WERI-Rb-1 (cell line): ENCODE data around the gene TMEM86A.
A peak's percentile ranks its signal among the peaks of the same experiment; 100 is the strongest.

Source experiments
- DNase-seq: peaks from one replicate; pipeline ENCODE4 v3.0.0-alpha.2; 2020
- H3K27ac ChIP-seq: fragments of 250-450 bp; sonication (Bioruptor Pico); 2 replicates; pipeline ENCODE4 v1.5.1; 2020; ENCODE audit warnings: mild to moderate bottlenecking, moderate library complexity
- H3K27me3 ChIP-seq: fragments of 250-450 bp; sonication (Bioruptor Pico); 2 replicates; pipeline ENCODE4 v1.5.1; 2021; ENCODE audit warnings: mild to moderate bottlenecking, low read depth, moderate library complexity; ENCODE audit not compliant: insufficient read depth, severe bottlenecking
- H3K36me3 ChIP-seq: fragments of 250-450 bp; sonication (Bioruptor Pico); 2 replicates; pipeline ENCODE4 v1.5.1; 2020; ENCODE audit warnings: mild to moderate bottlenecking, moderate library complexity
- H3K4me3 ChIP-seq: 2 replicates; pipeline ENCODE4 v1.5.1; 2011; ENCODE audit warnings: low read depth, mild to moderate bottlenecking, control low read depth, low read length
- H3K9me3 ChIP-seq: fragments of 250-450 bp; sonication (Bioruptor Pico); 2 replicates; pipeline ENCODE4 v1.5.1; 2021; ENCODE audit warnings: mild to moderate bottlenecking, moderate library complexity; ENCODE audit not compliant: severe bottlenecking
- TF ChIP-seq, protein P1 (sequence below): IDR thresholded peaks from 2 replicates; pipeline ENCODE4 v1.5.1; 2011; ENCODE audit warnings: low read depth, mild to moderate bottlenecking, control low read depth, inconsistent platforms, low read length

Gene TMEM86A

DNA sequence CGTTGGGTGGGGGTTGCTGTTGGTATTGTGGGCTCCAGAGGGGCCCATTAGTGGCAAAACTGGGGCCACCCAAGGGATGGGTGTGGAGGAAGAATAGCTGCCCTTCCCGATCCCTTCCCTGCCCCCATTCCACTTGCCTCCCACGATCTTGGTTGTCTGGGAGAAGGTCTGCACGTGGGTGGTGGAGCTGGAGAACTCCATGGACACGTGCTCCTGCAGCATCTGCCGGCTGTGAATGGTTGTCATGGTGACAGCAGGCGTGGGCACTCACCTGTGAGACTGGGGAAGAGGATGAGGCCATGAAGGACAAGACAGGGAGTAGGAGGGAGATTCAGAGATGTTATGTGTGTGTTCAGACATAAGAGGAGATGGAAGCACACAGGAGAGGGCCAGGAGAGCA is 25.4 kb downstream of the TMEM86A start:
- peak; percentile 60 for DNase-seq

GRCh38 chr11:18726040-18726439 is 27.5 kb downstream of the TMEM86A start, which contains the start of gene IGSF22:
TSS of gene IGSF22 (minus strand) at chr11:18726188. CDS start at chr11:18724236, 1,952 bp downstream.
- H3K27me3 ChIP-seq: no peaks in the 10 kb centered on the region
- no peak within 1 kb of the TSS for H3K27ac ChIP-seq
- no peaks in the 10 kb centered on the region for H3K9me3 ChIP-seq
- DNase-seq: peak; percentile 55
- H3K4me3 ChIP-seq: no peak within 1 kb of the TSS
- H3K36me3 ChIP-seq: no peaks in the 10 kb centered on the region
- TF ChIP-seq, protein P1, sequence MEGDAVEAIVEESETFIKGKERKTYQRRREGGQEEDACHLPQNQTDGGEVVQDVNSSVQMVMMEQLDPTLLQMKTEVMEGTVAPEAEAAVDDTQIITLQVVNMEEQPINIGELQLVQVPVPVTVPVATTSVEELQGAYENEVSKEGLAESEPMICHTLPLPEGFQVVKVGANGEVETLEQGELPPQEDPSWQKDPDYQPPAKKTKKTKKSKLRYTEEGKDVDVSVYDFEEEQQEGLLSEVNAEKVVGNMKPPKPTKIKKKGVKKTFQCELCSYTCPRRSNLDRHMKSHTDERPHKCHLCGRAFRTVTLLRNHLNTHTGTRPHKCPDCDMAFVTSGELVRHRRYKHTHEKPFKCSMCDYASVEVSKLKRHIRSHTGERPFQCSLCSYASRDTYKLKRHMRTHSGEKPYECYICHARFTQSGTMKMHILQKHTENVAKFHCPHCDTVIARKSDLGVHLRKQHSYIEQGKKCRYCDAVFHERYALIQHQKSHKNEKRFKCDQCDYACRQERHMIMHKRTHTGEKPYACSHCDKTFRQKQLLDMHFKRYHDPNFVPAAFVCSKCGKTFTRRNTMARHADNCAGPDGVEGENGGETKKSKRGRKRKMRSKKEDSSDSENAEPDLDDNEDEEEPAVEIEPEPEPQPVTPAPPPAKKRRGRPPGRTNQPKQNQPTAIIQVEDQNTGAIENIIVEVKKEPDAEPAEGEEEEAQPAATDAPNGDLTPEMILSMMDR: 0 out of 2 replicates have a peak, but pooled peaks have one; percentile 8

More for the DNA sequence above, 25.4 kb downstream of the TMEM86A start:
- TF ChIP-seq, protein P1: no peak
- Histone ChIP-seq H3K27ac (peak overlapping the region; percentile 72), H3K36me3 (no peaks in the 10 kb centered on the region), H3K27me3 (no peaks in the 10 kb centered on the region), H3K9me3 (no peaks in the 10 kb centered on the region), H3K4me3 (no peak overlapping the region)

- Histone ChIP-seq H3K27me3 (no peaks in the 10 kb centered on the region), H3K9me3 (no peaks in the 10 kb centered on the region), H3K36me3 (no peaks in the 10 kb centered on the region), H3K27ac (no peak overlapping the region), H3K4me3 (no peak overlapping the region)
- TF ChIP-seq, protein P1: peak; percentile 87
- peak; percentile 67 for DNase-seq
These were observed 29.1 kb downstream of the TMEM86A start for GRCh38 chr11:18727479-18728236.

GRCh38 chr11:18728658-18729057 is 30.1 kb downstream of the TMEM86A start:
- no peak for DNase-seq
- no peak overlapping the region for H3K4me3 ChIP-seq
- TF ChIP-seq, protein P1: no peak
- H3K27me3 ChIP-seq: no peaks in the 10 kb centered on the region
- no peak overlapping the region for H3K27ac ChIP-seq
- no peaks in the 10 kb centered on the region for H3K36me3 ChIP-seq
- H3K9me3 ChIP-seq: no peaks in the 10 kb centered on the region

- Histone ChIP-seq H3K9me3 (no peaks in the 10 kb centered on the region), H3K27ac (no peak overlapping the region), H3K27me3 (no peaks in the 10 kb centered on the region), H3K36me3 (no peaks in the 10 kb centered on the region), H3K4me3 (no peak overlapping the region)
- no peak for DNase-seq
- TF ChIP-seq, protein P1: no peak
These were observed 30.8 kb downstream of the TMEM86A start for GRCh38 chr11:18729426-18729825.

DNA sequence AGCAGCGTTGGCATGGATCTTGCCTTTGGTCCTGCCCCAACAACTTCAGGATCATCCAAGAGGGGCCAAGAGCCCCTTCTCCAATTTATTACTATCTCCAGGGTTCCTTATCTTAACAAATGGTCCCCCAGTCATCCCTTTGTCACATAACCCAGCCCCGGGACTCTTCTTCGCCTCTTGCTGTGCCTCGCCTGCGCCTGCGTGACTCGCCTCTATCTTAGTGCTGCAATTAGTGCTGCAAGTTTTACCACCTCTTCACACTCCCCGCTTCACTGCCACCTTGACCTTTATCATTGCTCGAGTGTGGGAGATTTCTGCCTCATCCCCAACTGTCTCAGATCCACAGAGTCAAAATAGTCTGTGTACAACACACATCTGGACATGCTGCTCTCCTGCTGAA is 31.4 kb downstream of the TMEM86A start:
- no peak overlapping the region for H3K4me3 ChIP-seq
- H3K27ac ChIP-seq: no peak overlapping the region
- no peaks in the 10 kb centered on the region for H3K27me3 ChIP-seq
- TF ChIP-seq, protein P1: no peak
- no peak for DNase-seq
- H3K36me3 ChIP-seq: no peaks in the 10 kb centered on the region
- no peaks in the 10 kb centered on the region for H3K9me3 ChIP-seq
